OCI-LY1 (cell line): ENCODE measurements around the gene KRTAP3-2.

Source experiments
- CTCF ChIP-seq: fragments of 200-600 bp; sonication (generic), shearing (Covaris generic); IDR thresholded peaks from 2 replicates; pipeline ENCODE4 v1.5.1; 2017; ENCODE audit warnings: mild to moderate bottlenecking, antibody characterized with exemption, low read length, moderate library complexity, mixed read lengths
- EZH2 ChIP-seq: fragments of 200-600 bp; sonication (generic), shearing (Covaris generic); IDR thresholded peaks from 2 replicates; pipeline ENCODE4 v1.8.0; 2017; ENCODE audit warnings: borderline replicate concordance, mixed run types, mild to moderate bottlenecking, antibody characterized with exemption, low read length, moderate library complexity, mixed read lengths

- no peak for TF ChIP-seq CTCF
- TF ChIP-seq EZH2 = no peak
Measured at GRCh38 chr17:41029633-41030245, 30.0 kb upstream of the KRTAP3-2 start, which contains the start of gene KRTAP1-4.
